Bronchus fibroblast of lung (primary cell): ENCODE data around the gene CAMSAP2. TPM values are rescaled to one million over a fixed set of nuclear protein-coding genes. Genes with fewer than 3 reads are reported as not detected.

Experiments
- total RNA-seq: library from RNA; depleted of rRNA; stranded (reverse); fragments of >200 nt; gene quantifications from 2 replicates; pipeline ENCODE4 v1.2.3, GENCODE V29; 2015

The CAMSAP2 gene, protein sequence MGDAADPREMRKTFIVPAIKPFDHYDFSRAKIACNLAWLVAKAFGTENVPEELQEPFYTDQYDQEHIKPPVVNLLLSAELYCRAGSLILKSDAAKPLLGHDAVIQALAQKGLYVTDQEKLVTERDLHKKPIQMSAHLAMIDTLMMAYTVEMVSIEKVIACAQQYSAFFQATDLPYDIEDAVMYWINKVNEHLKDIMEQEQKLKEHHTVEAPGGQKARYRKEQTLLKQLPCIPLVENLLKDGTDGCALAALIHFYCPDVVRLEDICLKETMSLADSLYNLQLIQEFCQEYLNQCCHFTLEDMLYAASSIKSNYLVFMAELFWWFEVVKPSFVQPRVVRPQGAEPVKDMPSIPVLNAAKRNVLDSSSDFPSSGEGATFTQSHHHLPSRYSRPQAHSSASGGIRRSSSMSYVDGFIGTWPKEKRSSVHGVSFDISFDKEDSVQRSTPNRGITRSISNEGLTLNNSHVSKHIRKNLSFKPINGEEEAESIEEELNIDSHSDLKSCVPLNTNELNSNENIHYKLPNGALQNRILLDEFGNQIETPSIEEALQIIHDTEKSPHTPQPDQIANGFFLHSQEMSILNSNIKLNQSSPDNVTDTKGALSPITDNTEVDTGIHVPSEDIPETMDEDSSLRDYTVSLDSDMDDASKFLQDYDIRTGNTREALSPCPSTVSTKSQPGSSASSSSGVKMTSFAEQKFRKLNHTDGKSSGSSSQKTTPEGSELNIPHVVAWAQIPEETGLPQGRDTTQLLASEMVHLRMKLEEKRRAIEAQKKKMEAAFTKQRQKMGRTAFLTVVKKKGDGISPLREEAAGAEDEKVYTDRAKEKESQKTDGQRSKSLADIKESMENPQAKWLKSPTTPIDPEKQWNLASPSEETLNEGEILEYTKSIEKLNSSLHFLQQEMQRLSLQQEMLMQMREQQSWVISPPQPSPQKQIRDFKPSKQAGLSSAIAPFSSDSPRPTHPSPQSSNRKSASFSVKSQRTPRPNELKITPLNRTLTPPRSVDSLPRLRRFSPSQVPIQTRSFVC (N-terminal part only)
- 6.8 and 8.6 TPM in 2 replicates for total RNA-seq

DNA sequence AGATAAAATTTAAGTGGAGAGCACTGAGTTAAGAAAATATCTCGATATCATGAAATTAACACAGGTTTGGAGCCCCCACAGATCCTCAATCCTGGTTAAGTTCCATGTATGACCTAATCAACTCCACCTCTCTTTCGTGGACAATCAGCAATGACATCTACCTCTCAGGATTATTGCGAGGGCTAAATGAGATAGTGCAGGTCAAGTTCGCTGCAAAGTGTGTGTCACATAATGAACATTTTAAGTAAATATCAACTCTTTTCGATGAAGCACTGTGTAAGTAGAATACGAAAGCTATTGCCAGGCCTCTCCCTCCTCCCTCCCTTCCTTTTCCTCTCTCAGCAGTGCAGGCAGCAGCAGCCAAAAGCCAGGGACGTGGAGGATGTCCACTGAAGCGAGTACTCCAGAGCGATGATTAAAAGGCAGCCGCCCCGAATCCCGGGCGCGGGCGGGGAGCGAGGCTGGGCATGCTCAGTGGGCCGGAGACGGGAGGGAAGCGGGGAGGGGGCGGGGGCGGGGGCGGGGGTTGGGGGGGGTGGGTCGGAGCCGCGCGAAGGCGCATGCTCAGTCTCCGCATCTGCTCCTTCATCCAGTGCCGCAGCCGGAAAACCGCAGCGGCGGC, at the start of gene CAMSAP2:
Gene CAMSAP2, plus strand, starts transcription at position 567 of the 622 bp plus-strand sequence. CDS start 935 bp downstream, outside the sequence.

DNA sequence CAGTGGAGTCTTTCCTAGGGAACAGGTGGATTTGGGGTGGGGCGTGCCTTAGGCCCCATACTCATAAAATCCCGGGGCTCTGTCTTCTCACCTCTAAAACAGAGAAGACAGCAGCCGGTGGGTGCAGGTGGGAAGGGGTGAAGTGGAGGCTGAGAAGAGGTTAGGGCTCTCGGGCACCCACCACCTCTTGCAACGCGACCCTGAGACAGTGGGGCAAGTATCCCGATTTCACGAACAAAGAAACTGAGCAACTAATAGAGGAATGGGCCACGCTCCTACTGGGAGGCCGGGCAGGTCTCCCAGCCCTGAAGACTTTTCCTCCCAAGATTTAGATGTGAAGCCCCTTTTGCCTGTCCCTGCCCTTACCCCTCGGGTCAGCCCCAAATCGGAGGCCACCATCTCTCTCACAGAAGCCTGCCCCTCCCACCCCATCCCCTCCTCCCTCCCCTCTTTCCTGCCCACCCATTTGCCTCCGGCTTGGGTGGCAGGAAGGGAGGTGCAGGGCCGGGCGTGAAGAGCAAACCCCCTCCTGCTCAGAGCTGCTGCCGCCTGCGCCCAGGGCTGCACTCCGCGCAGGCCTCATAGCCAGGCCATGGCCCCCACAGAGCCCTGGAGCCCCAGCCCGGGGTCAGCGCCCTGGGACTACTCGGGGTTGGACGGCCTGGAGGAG, 133.9 kb downstream of the CAMSAP2 start, which contains the start of gene GPR25:
Gene GPR25, plus strand, starts transcription at position 536 of the 670 bp plus-strand sequence. Its CDS starts 57 bp downstream, at position 593.

DNA sequence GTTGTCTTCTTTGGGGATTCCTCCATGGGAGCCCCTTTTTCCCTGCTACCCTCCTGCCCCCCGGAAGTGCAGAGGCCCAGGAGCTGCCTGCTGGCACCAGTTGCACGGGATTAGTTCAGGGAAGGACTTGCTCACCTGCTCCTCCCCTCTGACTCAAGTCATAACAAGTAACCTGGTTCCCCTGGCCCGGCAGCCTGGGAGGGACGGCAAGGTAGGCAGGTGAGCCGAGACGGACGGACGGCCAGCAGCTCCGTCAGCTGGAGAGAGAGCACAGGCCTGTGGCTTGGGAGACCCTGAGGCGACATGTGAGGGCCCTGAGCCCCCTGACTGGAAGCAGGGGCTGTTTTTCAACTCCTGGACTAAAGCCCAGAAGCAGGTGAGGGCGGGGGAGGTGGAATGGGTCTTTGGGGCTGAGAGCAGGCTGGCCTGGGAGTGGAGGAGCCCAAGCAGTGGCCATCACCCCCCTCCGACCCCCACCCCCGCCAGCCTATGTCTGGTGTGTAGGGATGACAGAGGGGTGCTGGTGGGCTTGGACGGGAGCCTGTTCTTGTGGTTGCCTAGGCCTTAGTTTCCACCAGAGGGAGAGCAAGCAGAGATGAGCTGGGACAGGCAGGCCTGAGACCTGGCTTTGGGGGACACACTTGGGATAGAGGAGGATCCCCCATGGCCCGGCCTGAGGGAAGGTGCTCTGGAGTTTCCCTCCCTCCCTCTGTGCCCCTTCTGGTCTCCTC, 156.2 kb downstream of the CAMSAP2 start, which contains the start of gene INAVA:
Gene INAVA, plus strand, starts transcription at position 189 of the 731 bp plus-strand sequence. CDS start 3,501 bp downstream, outside the sequence.

Other genes starting within 250 kb of the CAMSAP2 start
- 10.0 and 11.6 TPM in 2 replicates for gene KIF14, start 118.1 kb upstream of the CAMSAP2 start, total RNA-seq
- 11.6 and 12.3 TPM in 2 replicates for gene DDX59, start 69.0 kb upstream of the CAMSAP2 start, total RNA-seq
- not detected in 2 replicates for gene GPR25, start 134.1 kb downstream of the CAMSAP2 start, total RNA-seq
- gene INAVA, start 156.0 kb downstream of the CAMSAP2 start, total RNA-seq, result 0.34 and 2.5 TPM in 2 replicates